GM10248 (cell line): ENCODE data around the gene AMMECR1L.

Experiments used
- CTCF ChIA-PET: fragments of 300-600 bp; sonication (Branson Sonifier 250); formaldehyde crosslinking; extraction: SDS; loops from one replicate; lab custom pipeline; 2021; ENCODE audit warnings: antibody characterized with exemption; lab: Yijun Ruan, JAX
- POLR2A ChIA-PET: fragments of 350-650 bp; sonication (Branson Sonifier 250); formaldehyde crosslinking; extraction: SDS; loops from one replicate; lab custom pipeline; 2020; ENCODE audit warnings: antibody characterized with exemption; lab: Yijun Ruan, JAX
- DNase-seq: peaks from one replicate; pipeline ENCODE4 v3.0.0; 2012; ENCODE audit errors: extremely low spot score
- TF ChIP-seq, protein P1 (sequence below): IDR thresholded peaks from 2 replicates; pipeline ENCODE4 v1.5.1; 2012; ENCODE audit warnings: mild to moderate bottlenecking, low read depth; ENCODE audit errors: extremely low read depth, missing control alignments, control extremely low read depth

The AMMECR1L gene

GRCh38 chr2:127864877-127865276 is 20.9 kb downstream of the AMMECR1L start:
- ChIA-PET POLR2A (no interaction called here), CTCF (no interaction called here)
- TF ChIP-seq, protein P1, sequence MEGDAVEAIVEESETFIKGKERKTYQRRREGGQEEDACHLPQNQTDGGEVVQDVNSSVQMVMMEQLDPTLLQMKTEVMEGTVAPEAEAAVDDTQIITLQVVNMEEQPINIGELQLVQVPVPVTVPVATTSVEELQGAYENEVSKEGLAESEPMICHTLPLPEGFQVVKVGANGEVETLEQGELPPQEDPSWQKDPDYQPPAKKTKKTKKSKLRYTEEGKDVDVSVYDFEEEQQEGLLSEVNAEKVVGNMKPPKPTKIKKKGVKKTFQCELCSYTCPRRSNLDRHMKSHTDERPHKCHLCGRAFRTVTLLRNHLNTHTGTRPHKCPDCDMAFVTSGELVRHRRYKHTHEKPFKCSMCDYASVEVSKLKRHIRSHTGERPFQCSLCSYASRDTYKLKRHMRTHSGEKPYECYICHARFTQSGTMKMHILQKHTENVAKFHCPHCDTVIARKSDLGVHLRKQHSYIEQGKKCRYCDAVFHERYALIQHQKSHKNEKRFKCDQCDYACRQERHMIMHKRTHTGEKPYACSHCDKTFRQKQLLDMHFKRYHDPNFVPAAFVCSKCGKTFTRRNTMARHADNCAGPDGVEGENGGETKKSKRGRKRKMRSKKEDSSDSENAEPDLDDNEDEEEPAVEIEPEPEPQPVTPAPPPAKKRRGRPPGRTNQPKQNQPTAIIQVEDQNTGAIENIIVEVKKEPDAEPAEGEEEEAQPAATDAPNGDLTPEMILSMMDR, result no peak
- DNase-seq, result no peak

DNA sequence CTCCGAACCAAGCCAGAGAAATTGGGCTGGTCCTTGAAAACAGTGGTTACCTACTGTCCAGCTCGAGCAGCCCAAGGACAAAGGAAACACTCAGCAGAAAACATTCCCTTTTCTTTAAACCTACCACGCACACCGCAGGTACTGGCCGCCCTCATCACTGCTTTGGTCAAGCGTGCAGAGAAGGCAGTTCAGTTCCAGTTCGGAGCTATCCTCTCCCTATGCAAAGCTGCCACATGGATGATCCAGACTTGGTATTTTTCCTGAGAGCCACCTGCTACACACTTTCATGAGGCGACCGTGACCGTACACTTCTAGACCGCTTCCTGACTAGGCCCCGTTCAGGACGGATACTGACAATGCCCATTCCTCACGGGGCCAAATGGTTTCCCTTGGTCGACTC is 23.5 kb downstream of the AMMECR1L start:
- CTCF ChIA-PET, result interaction anchor here (1.2 to 1.5 kb wide), 2 partner anchors 9 to 22 kb away, joined by 3 to 4 read pairs; no protein-coding TSS in a partner anchor
- POLR2A ChIA-PET, result no interaction called here
- TF ChIP-seq, protein P1, result no peak
- no peak for DNase-seq

DNA sequence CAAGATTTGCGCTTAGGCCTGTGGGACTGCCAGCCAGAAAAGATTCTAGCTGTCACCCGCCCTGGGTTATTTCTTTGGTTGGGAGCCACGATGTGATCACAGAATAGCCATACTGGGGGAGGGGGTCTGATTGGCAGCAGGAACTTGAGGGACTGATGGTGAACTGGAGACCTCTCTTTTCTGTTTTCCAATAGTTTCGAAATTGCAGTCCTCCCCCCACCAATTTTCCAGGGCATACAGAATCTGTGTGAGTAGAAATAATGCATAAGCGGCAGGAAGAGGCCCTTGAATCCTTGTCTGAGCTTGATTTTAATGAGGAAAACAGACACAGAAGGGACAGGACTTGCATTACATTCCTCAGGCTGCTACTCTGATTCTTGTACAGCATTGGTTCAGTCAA is 25.6 kb downstream of the AMMECR1L start:
- POLR2A ChIA-PET, result no interaction called here
- TF ChIP-seq, protein P1, result no peak
- DNase-seq, result no peak
- CTCF ChIA-PET, result no interaction called here

DNA sequence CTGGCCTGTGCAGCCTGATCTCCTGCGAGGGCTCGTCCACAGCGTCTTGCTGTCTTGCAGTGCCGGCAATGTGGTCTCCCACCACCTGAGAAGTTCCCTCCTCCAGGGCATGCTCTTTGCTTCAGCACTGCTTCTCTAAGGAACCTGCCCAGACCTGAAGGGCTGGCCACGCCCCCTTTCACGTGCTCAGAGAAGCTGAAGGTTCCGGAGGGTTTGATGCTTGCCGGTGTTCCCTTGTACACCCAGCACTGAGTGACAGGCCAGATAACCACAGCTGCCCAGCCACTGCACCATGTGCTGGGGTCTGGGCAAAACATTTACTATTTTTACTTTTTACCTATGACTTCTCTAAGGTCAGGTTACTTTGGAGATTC is 26.1 kb downstream of the AMMECR1L start:
- ChIA-PET POLR2A (no interaction called here), CTCF (interaction anchor here (1.0 kb wide), 1 partner anchor 22 kb away, joined by 3 read pairs; no protein-coding TSS in a partner anchor)
- TF ChIP-seq, protein P1, result no peak
- peak; percentile 41 for DNase-seq

DNA sequence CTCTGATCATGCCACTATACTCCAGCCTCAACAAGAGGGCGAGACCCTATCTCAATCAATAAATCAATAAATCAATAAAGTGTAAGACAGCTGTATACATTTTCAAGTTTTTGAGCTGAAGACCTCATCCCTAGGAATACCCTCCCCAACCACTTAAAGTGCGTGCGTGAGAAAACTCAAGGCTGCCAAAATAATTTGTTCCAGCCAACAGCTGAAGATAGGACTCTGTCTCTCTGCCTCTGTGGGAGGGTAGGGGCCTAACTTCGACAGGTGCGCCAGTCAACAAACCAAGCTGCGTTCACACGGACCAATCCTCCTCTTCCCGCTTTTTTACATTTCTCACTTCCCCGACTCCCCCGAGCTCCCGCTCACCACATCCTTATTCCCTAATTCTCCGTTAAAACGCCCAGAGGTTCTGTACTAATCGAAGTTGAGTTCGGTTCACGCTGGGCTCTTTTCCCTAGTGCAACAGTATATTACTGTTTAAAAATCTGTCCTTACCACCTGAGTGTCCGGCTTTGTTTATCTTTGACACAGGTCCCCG is 28.4 kb downstream of the AMMECR1L start:
- peak; percentile 37 for DNase-seq
- TF ChIP-seq, protein P1, result no peak
- ChIA-PET POLR2A (interaction anchor here (0.8 kb wide), 1 partner anchor 16 kb away, joined by 4 read pairs; no protein-coding TSS in a partner anchor), CTCF (interaction anchor here (1.0 to 1.8 kb wide), 9 partner anchors 9 to 266 kb away, joined by 3 to 6 read pairs (median 4); no protein-coding TSS in a partner anchor)

- CTCF ChIA-PET, result interaction anchor here (1.0 kb wide), 1 partner anchor 38 kb away, joined by 3 read pairs; no protein-coding TSS in a partner anchor
- TF ChIP-seq, protein P1, result no peak
- DNase-seq, result no peak
- POLR2A ChIA-PET, result interaction anchor here (0.5 kb wide), 1 partner anchor 53 kb away, joined by 4 read pairs; no protein-coding TSS in a partner anchor
Measured at GRCh38 chr2:127853671-127854070, 32.1 kb downstream of the AMMECR1L start.
